MCF 10A (cell line): ENCODE results near the gene FGF8. TPM values are rescaled to one million over a fixed set of nuclear protein-coding genes. Genes with fewer than 3 reads are reported as not detected.

Experiments used
- BruUV-seq: library from RNA; stranded (reverse); fragments of 400-500 nt; replicated peaks from 2 replicates; lab custom pipeline; 2021; lab: Mats Ljungman, UMichigan
- CTCF ChIA-PET: fragments of 300-600 bp; sonication (Branson Sonifier 250); formaldehyde crosslinking; extraction: SDS; loops from one replicate; lab custom pipeline; 2021; ENCODE audit warnings: antibody characterized with exemption, inconsistent platforms; lab: Yijun Ruan, JAX
- POLR2A ChIA-PET: fragments of 300-600, 350-650 bp; sonication (Branson Sonifier 250); formaldehyde crosslinking; extraction: SDS; loops from one replicate; lab custom pipeline; 2020; ENCODE audit warnings: antibody characterized with exemption, inconsistent platforms; lab: Yijun Ruan, JAX
- DNase-seq: peaks from one replicate; pipeline ENCODE4 v3.0.0-alpha.2; 2018; ENCODE audit not compliant: unreplicated experiment
- H3K27ac Mint-ChIP-seq: one replicate; pipeline ENCODE4 v1.8.0; 2022; ENCODE audit warnings: mild to moderate bottlenecking, low read depth, mixed read lengths; ENCODE audit not compliant: unreplicated experiment
- H3K27me3 Mint-ChIP-seq: one replicate; pipeline ENCODE4 v1.8.0; 2022; ENCODE audit warnings: mixed read lengths; ENCODE audit not compliant: insufficient read depth, unreplicated experiment
- H3K36me3 Mint-ChIP-seq: one replicate; pipeline ENCODE4 v1.8.0; 2022; ENCODE audit warnings: mild to moderate bottlenecking, moderate library complexity, mixed read lengths; ENCODE audit not compliant: insufficient read depth, unreplicated experiment
- H3K4me1 Mint-ChIP-seq: one replicate; pipeline ENCODE4 v1.8.0; 2022; ENCODE audit warnings: mixed read lengths; ENCODE audit not compliant: insufficient read depth, unreplicated experiment
- H3K4me3 Mint-ChIP-seq: one replicate; pipeline ENCODE4 v1.8.0; 2022; ENCODE audit warnings: mild to moderate bottlenecking, moderate library complexity, mixed read lengths; ENCODE audit not compliant: unreplicated experiment
- H3K9me3 Mint-ChIP-seq: one replicate; pipeline ENCODE4 v1.8.0; 2022; ENCODE audit warnings: mixed read lengths; ENCODE audit not compliant: unreplicated experiment
- intact Hi-C: fragments of 100-400 bp; cut with micrococcal nuclease; formaldehyde crosslinking; loops from 2 replicates; pipeline ENCODE4 v1.14.1; 2022
- total RNA-seq: library from RNA; stranded (reverse); gene quantifications from 2 replicates; pipeline ENCODE4 v1.2.3, GENCODE V29; 2022
- TF ChIP-seq, protein P1 (sequence below): fragments of 200-600 bp; IDR thresholded peaks from one replicate; pipeline ENCODE4 v1.8.0; 2022; ENCODE audit warnings: antibody characterized with exemption, mild to moderate bottlenecking; ENCODE audit not compliant: unreplicated experiment

Gene FGF8
- total RNA-seq, 1 experiment from 2014 or later: not detected

- TF ChIP-seq, protein P1, sequence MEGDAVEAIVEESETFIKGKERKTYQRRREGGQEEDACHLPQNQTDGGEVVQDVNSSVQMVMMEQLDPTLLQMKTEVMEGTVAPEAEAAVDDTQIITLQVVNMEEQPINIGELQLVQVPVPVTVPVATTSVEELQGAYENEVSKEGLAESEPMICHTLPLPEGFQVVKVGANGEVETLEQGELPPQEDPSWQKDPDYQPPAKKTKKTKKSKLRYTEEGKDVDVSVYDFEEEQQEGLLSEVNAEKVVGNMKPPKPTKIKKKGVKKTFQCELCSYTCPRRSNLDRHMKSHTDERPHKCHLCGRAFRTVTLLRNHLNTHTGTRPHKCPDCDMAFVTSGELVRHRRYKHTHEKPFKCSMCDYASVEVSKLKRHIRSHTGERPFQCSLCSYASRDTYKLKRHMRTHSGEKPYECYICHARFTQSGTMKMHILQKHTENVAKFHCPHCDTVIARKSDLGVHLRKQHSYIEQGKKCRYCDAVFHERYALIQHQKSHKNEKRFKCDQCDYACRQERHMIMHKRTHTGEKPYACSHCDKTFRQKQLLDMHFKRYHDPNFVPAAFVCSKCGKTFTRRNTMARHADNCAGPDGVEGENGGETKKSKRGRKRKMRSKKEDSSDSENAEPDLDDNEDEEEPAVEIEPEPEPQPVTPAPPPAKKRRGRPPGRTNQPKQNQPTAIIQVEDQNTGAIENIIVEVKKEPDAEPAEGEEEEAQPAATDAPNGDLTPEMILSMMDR: no peak
- intact Hi-C loops: no loop called here
- BruUV-seq: no TSS peak
- ChIA-PET CTCF (no interaction called here), POLR2A (interaction anchor here (0.8 kb wide), 1 partner anchor 16 kb away, joined by 5 read pairs; no protein-coding TSS in a partner anchor)
- H3K4me3 Mint-ChIP-seq: no peak overlapping the region
- H3K36me3 Mint-ChIP-seq: peaks cover 5% of the 10 kb centered on the region
- no peaks in the 10 kb centered on the region for H3K9me3 Mint-ChIP-seq
- no peaks in the 10 kb centered on the region for H3K4me1 Mint-ChIP-seq
- H3K27me3 Mint-ChIP-seq: no peaks in the 10 kb centered on the region
- DNase-seq: no peak
- H3K27ac Mint-ChIP-seq: no peak overlapping the region
Measured at GRCh38 chr10:101721806-101722205, 54.1 kb downstream of the FGF8 start.

GRCh38 chr10:101720606-101721230 is 55.2 kb downstream of the FGF8 start:
- Mint-ChIP-seq H3K27ac (no peak overlapping the region), H3K9me3 (no peaks in the 10 kb centered on the region), H3K4me1 (no peaks in the 10 kb centered on the region), H3K36me3 (peaks cover 5% of the 10 kb centered on the region), H3K4me3 (no peak overlapping the region), H3K27me3 (no peaks in the 10 kb centered on the region)
- no TSS peak for BruUV-seq
- ChIA-PET CTCF (interaction anchor here (0.6 kb wide), 1 partner anchor 47 kb away, joined by 3 read pairs; no protein-coding TSS in a partner anchor), POLR2A (no interaction called here)
- intact Hi-C loops: no loop called here
- no peak for DNase-seq
- TF ChIP-seq, protein P1: no peak

Other genes starting within 250 kb of the FGF8 start
- 38.5 and 40.7 TPM in 2 replicates for gene POLL, start 187.9 kb downstream of the FGF8 start, total RNA-seq
- gene DPCD, start 187.8 kb downstream of the FGF8 start, total RNA-seq: 24.2 and 25.7 TPM in 2 replicates
- 52.1 and 63.7 TPM in 2 replicates for gene FBXW4, start 80.9 kb downstream of the FGF8 start, total RNA-seq
- 120 and 163 TPM in 2 replicates for gene NPM3, start 7.3 kb upstream of the FGF8 start, total RNA-seq
- 96.1 and 115 TPM in 2 replicates for gene OGA, start 42.3 kb upstream of the FGF8 start, total RNA-seq
- 2.1 and 2.6 TPM in 2 replicates for gene KCNIP2, start 67.7 kb upstream of the FGF8 start, total RNA-seq